Measurements from ENCODE around the gene TBRG4.
"Not testable (repeated sequence)": the region's sequence is repeated elsewhere in the genome, so short reads cannot be mapped to it uniquely, and the experiment has no call there.

The TBRG4 gene

DNA sequence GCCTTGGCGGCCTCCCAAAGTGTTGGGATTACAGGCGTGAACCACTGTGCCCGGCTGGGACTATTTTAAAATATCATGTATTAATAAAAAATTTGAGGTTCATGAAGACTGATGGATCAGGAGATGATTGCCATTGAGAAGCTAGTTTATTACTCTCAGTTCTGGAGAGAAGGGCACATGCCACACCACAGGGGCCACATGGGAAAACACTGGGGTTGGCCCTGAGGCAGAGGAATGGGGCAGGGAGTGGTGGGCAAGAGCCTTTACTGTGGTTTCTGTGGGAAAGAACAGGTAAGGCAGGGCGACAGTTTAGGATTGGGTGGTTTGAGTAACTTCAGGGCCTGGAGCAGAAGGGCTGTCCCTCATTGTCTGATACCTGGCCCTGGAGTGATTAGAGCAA is 6.8 kb upstream of the TBRG4 start:
- H3K9me3 ChIP-seq = no peaks in the 10 kb centered on the region
- H3K36me3 ChIP-seq = no peaks in the 10 kb centered on the region
- H3K4me3 ChIP-seq (ENCODE audit: low read depth in 1 of 2, low read length in 1 of 2) = no peak overlapping the region
- TF ChIP-seq, protein P1, sequence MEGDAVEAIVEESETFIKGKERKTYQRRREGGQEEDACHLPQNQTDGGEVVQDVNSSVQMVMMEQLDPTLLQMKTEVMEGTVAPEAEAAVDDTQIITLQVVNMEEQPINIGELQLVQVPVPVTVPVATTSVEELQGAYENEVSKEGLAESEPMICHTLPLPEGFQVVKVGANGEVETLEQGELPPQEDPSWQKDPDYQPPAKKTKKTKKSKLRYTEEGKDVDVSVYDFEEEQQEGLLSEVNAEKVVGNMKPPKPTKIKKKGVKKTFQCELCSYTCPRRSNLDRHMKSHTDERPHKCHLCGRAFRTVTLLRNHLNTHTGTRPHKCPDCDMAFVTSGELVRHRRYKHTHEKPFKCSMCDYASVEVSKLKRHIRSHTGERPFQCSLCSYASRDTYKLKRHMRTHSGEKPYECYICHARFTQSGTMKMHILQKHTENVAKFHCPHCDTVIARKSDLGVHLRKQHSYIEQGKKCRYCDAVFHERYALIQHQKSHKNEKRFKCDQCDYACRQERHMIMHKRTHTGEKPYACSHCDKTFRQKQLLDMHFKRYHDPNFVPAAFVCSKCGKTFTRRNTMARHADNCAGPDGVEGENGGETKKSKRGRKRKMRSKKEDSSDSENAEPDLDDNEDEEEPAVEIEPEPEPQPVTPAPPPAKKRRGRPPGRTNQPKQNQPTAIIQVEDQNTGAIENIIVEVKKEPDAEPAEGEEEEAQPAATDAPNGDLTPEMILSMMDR (IDR thresholded peaks at IDR 0.05) = no peak
- no peaks in the 10 kb centered on the region for H3K27me3 ChIP-seq
- H3K4me1 ChIP-seq (ENCODE audit: control insufficient read depth in 1 of 2, insufficient read depth in 1 of 2, low read depth in 1 of 2, low read length in 1 of 2) = no peaks in the 10 kb centered on the region
- H3K27ac ChIP-seq = no peak overlapping the region

DNA sequence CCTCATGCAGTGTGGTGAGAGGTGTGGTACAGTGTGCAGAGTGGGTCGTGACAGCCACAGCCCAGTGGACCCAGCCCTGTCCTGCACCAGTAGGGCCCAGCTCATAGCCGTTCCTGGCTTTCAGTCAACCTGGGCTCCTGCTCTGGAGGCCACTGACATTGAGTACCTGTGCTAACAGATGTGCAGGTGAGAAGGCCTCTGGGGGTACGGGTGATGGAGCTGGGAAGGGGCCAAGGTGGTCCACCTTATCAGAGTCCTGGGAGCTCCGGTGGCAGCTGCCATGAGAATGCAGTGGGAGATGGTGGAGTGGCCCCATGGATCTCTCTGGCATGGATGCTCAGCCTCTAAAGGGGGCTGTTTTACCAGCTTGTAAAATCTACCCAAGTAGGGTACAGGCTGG is 6.1 kb upstream of the TBRG4 start:
- H3K27me3 ChIP-seq = no peaks in the 10 kb centered on the region
- H3K9me3 ChIP-seq = no peaks in the 10 kb centered on the region
- no peaks in the 10 kb centered on the region for H3K4me1 ChIP-seq (ENCODE audit: control insufficient read depth in 1 of 2, insufficient read depth in 1 of 2, low read depth in 1 of 2, low read length in 1 of 2)
- H3K36me3 ChIP-seq = no peaks in the 10 kb centered on the region
- TF ChIP-seq, protein P1 (IDR thresholded peaks at IDR 0.05) = no peak
- H3K27ac ChIP-seq = no peak overlapping the region
- no peak overlapping the region for H3K4me3 ChIP-seq (ENCODE audit: low read depth in 1 of 2, low read length in 1 of 2)

DNA sequence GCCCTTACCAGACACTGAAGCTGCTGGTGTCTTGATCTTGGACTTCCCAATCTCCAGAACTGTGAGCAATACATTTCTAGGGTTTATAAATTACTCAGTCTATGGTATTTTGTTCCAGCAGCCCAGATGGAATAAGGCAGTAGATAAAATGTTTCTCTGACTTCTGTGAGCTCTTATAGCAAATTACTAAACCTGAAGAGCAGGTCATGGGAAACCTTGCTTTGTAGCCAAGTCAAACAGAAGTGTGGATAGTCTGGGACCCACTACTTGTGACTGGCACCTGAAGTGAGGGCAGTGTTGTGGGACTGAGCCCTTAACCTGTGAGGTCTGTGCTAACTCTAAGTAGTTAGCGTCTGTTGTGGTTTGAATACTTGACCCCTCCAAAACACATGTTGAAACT is 4.6 kb upstream of the TBRG4 start:
- TF ChIP-seq, protein P1 (IDR thresholded peaks at IDR 0.05) = no peak
- H3K9me3 ChIP-seq = no peaks in the 10 kb centered on the region
- H3K4me1 ChIP-seq (ENCODE audit: control insufficient read depth in 1 of 2, insufficient read depth in 1 of 2, low read depth in 1 of 2, low read length in 1 of 2) = peaks cover 10% of the 10 kb centered on the region in 2 experiments
- H3K27ac ChIP-seq = no peak overlapping the region
- no peak overlapping the region for H3K4me3 ChIP-seq (ENCODE audit: low read depth in 1 of 2, low read length in 1 of 2)
- no peaks in the 10 kb centered on the region for H3K27me3 ChIP-seq
- no peaks in the 10 kb centered on the region for H3K36me3 ChIP-seq

DNA sequence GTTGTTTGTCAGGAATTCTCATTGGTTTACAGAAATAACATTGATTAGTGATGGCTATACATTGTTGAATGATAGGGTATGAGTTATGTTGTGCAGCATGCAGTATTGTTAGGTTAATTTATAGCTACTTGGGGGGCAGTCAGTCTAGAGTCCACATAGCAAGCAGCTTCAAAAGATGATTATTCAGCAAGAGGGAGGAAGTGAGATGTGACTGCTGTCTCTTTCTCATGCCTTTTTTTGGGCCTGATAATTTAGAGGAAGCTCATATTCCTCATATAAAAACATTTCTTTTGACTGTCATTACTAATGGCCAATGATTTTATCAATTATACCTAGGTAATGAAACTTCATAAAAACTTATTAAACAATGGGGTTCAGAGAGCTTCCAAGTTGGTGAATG is 3.4 kb upstream of the TBRG4 start:
- Histone ChIP-seq H3K36me3 (no peaks in the 10 kb centered on the region), H3K4me1 (ENCODE audit: control insufficient read depth in 1 of 2, insufficient read depth in 1 of 2, low read depth in 1 of 2, low read length in 1 of 2) (peaks cover 16 to 21% of the 10 kb centered on the region in 2 experiments), H3K4me3 (ENCODE audit: low read depth in 1 of 2, low read length in 1 of 2) (no peak overlapping the region), H3K27ac (no peak overlapping the region), H3K27me3 (no peaks in the 10 kb centered on the region), H3K9me3 (no peaks in the 10 kb centered on the region)
- TF ChIP-seq, protein P1 (IDR thresholded peaks at IDR 0.05) = no peak

DNA sequence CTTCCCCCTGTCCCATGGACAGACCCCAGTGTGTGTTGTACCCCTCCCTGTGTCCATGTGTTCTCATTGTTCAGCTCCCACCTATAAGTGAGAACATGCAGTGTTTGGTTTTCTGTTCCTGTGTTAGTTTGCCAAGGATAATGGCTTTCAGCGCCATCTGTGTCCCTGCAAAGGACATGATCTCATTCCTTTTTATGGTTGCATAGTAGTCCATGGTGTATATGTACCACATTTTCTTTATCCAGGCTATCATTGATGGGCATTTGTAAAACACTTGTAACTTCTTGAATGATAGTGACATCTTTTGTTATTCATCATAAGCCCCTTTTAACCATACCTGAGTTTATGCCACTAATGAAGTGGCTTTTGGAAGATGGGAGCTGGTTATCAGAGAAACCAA is 2.8 kb upstream of the TBRG4 start:
- not testable (repeated sequence) for H3K9me3 ChIP-seq; H3K27ac ChIP-seq; H3K36me3 ChIP-seq; H3K27me3 ChIP-seq; H3K4me3 ChIP-seq (ENCODE audit: low read depth in 1 of 2, low read length in 1 of 2)
- peaks cover 16 to 21% of the 10 kb centered on the region in 2 experiments for H3K4me1 ChIP-seq (ENCODE audit: control insufficient read depth in 1 of 2, insufficient read depth in 1 of 2, low read depth in 1 of 2, low read length in 1 of 2)

DNA sequence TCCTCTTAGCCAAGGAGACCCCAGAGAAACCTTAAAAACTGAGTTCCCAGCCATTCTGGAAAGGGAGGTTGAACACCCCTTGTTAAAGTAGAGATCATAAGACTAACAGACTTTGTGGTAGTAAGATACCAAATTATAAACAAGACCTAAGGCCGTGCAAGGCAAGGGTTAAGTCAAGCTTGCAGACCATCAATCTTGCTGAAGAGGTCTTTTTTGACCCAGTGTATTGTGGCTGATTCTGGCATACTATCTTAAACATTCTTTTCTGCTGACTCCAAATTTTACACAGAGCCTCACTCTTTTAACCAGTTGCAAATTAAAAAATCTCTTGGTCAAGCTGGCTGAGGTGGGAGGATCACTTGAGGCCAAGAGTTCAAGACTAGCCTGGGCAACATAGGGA is 1.2 kb upstream of the TBRG4 start:
- Histone ChIP-seq H3K27ac (peak overlapping the region; percentile 92), H3K9me3 (no peaks in the 10 kb centered on the region), H3K4me1 (ENCODE audit: control insufficient read depth in 1 of 2, insufficient read depth in 1 of 2, low read depth in 1 of 2, low read length in 1 of 2) (peaks cover 16 to 21% of the 10 kb centered on the region in 2 experiments), H3K27me3 (no peaks in the 10 kb centered on the region), H3K4me3 (ENCODE audit: low read depth in 1 of 2, low read length in 1 of 2) (no peak overlapping the region), H3K36me3 (peaks cover 15% of the 10 kb centered on the region)
- TF ChIP-seq, protein P1 (IDR thresholded peaks at IDR 0.05) = no peak

All from neutrophil (primary cell).